ENCODE results near the gene SH3RF3.

SH3RF3 gene

DNA sequence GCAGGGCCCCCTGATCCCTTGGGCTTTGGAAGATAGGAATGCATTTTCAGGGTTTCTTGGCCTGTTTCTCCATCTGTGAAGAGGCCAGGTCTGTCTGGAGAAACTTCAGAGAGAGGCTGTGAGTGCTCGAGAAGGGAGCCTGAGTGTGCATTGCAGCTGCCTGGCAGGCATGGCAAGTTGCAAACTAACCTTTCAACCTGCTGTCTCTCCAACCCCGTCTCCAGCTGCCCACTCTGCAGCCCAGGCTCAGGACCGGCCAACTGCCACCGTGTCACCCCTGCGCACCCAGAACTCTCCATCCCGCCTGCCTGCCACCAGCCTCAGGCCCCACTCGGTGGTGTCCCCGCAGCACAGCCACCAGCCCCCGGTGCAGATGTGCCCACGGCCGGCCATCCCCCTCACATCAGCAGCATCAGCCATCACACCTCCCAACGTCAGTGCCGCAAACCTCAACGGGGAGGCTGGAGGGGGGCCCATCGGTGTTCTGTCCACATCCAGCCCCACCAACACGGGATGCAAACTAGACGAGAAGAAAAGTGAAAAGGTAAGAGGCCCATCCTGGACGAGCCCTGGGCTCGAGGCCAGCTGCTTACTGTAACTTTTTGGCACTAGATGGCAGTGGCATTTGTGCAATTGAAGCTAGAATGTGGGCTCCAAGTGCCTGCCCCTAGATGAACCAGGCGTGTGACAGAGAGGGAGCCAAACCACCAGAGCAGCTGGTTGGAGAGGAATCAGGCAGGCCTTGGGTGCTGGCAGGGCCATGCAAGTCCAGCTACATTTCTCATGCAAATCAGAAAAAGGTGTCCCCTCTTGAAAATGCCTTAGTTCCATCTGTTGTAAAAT lies 320.2 kb downstream of the SH3RF3 start:
- no peak for DNase-seq (ENCODE audit: extremely low read depth, insufficient read length)
- Histone ChIP-seq H3K4me3 (replicated peaks; ENCODE audit: low read depth, low read length) (no peak overlapping the region), H3K36me3 (ENCODE audit: control insufficient read depth, insufficient read depth, low read length) (no peaks in the 10 kb centered on the region), H3K27me3 (replicated peaks; ENCODE audit: control insufficient read depth, insufficient read depth, low read length) (no peaks in the 10 kb centered on the region)
- TF ChIP-seq, protein P1, sequence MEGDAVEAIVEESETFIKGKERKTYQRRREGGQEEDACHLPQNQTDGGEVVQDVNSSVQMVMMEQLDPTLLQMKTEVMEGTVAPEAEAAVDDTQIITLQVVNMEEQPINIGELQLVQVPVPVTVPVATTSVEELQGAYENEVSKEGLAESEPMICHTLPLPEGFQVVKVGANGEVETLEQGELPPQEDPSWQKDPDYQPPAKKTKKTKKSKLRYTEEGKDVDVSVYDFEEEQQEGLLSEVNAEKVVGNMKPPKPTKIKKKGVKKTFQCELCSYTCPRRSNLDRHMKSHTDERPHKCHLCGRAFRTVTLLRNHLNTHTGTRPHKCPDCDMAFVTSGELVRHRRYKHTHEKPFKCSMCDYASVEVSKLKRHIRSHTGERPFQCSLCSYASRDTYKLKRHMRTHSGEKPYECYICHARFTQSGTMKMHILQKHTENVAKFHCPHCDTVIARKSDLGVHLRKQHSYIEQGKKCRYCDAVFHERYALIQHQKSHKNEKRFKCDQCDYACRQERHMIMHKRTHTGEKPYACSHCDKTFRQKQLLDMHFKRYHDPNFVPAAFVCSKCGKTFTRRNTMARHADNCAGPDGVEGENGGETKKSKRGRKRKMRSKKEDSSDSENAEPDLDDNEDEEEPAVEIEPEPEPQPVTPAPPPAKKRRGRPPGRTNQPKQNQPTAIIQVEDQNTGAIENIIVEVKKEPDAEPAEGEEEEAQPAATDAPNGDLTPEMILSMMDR (IDR thresholded peaks at IDR 0.05; ENCODE audit: insufficient read depth, low read length, poor library complexity, severe bottlenecking): peak; percentile 21

DNA sequence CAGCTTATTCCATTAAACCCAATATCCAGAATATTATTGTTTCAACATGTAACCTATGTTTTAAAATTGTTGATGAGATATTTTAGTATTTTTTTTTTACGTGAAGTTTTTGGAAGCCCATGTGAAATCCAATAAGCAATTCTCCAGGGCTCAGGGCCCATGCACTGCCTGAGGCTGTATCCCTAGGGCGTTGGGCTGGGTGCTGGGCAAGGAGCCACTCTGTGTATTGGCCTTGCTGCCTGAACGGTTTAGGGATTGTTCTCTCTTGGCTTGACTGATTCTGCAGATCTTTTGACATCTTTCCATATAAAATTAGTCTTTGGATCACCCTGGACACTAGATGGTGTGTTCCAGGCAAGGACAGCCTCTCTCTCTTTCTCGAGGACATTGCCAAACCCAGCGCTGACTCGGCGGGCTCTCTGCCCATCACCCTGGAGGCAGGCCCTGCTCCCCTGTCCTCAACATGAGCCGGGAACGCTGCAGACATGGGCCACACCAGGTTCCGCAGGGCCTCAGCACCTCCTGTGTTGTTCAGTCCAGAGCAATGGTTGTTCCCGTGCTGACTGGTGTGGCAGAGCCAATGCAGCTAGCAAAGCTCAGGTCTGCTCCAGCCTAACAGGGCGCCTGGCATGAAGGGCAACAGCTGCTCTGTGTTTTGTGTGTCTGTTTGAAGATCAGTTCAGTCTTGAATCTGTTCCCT lies 321.7 kb downstream of the SH3RF3 start:
- Histone ChIP-seq H3K27me3 (replicated peaks; ENCODE audit: control insufficient read depth, insufficient read depth, low read length) (no peaks in the 10 kb centered on the region), H3K36me3 (ENCODE audit: control insufficient read depth, insufficient read depth, low read length) (no peaks in the 10 kb centered on the region)
- TF ChIP-seq, protein P1 (IDR thresholded peaks at IDR 0.05; ENCODE audit: insufficient read depth, low read length, poor library complexity, severe bottlenecking): no peak

DNA sequence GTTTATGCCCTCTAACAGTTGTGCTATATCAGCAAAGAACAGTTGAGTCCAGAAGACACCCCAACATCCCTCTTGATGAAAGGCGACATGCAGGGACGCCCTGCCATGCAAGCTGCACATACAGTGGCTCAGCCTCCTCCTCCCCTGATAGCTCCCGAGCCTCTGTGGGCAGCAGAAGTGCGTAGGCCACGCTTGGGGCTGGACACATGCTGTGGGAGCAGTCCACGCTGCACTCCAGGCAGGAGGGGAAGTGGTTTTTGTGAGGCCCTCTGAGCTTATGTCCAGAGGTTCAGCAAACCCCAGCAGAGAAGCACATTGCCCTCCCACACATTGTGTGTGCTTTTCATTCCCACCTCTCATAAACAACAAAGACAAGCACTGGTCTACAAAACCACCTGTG lies 322.7 kb downstream of the SH3RF3 start:
- TF ChIP-seq, protein P1 (IDR thresholded peaks at IDR 0.05; ENCODE audit: insufficient read depth, low read length, poor library complexity, severe bottlenecking): no peak
- DNase-seq (ENCODE audit: extremely low read depth, insufficient read length): no peak
- no peak overlapping the region for H3K4me3 ChIP-seq (replicated peaks; ENCODE audit: low read depth, low read length)

More for the DNA sequence above, 321.7 kb downstream of the SH3RF3 start:
- DNase-seq (ENCODE audit: extremely low read depth, insufficient read length): no peak
- H3K4me3 ChIP-seq (replicated peaks; ENCODE audit: low read depth, low read length): no peak overlapping the region

DNA sequence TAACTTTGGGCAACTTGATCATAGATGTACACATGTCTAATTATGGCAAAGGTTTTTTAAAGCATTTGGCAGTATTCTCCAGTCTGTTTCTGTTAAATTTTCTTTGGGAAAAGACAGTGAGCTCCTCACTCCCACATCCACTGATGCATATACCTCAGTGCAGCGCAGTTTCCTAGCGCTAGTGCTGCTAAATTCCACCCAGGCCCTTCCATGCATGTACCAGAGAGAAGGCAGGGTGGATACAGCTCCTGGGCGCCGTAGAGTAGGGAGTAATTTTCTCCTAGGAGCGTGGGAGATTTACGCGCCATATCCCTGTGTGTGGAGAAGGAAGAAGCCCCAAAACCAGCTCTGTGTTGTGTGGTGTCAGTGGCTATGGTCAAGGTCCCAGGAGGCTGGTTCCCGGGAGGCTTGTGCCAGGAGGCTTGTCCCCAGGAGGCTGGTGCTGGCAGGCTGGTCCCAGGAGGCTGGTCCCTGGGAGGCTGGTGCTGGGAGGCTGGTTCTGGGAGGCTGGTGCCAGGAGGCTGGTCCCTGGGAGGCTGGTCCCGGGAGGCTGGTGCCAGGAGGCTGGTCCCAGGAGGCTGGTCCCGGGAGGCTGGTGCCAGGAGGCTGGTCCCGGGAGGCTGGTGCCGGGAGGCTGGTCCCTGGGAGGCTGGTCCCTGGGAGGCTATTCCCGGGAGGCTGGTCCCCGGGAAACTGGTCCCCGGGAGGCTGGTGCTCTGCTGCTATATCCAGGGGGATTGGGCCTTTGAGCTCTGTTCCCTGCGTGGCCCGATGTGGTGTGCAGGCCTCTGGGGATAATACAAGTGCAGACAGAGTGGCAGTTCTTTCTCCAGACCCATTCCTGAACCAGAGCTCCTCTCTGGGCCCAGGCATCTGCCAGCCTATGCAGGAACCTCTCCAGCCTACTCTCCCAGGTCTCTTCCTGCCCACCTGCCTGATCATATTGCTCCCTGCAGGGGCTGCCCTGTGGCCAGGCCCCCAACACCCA lies 323.6 kb downstream of the SH3RF3 start:
- H3K27me3 ChIP-seq (replicated peaks; ENCODE audit: control insufficient read depth, insufficient read depth, low read length): no peaks in the 10 kb centered on the region
- no peak overlapping the region for H3K4me3 ChIP-seq (replicated peaks; ENCODE audit: low read depth, low read length)
- no peaks in the 10 kb centered on the region for H3K36me3 ChIP-seq (ENCODE audit: control insufficient read depth, insufficient read depth, low read length)
- TF ChIP-seq, protein P1 (IDR thresholded peaks at IDR 0.05; ENCODE audit: insufficient read depth, low read length, poor library complexity, severe bottlenecking): no peak
- DNase-seq (ENCODE audit: extremely low read depth, insufficient read length): no peak

More for the DNA sequence above, 322.7 kb downstream of the SH3RF3 start:
- Histone ChIP-seq H3K27me3 (replicated peaks; ENCODE audit: control insufficient read depth, insufficient read depth, low read length) (no peaks in the 10 kb centered on the region), H3K36me3 (ENCODE audit: control insufficient read depth, insufficient read depth, low read length) (no peaks in the 10 kb centered on the region)

DNA sequence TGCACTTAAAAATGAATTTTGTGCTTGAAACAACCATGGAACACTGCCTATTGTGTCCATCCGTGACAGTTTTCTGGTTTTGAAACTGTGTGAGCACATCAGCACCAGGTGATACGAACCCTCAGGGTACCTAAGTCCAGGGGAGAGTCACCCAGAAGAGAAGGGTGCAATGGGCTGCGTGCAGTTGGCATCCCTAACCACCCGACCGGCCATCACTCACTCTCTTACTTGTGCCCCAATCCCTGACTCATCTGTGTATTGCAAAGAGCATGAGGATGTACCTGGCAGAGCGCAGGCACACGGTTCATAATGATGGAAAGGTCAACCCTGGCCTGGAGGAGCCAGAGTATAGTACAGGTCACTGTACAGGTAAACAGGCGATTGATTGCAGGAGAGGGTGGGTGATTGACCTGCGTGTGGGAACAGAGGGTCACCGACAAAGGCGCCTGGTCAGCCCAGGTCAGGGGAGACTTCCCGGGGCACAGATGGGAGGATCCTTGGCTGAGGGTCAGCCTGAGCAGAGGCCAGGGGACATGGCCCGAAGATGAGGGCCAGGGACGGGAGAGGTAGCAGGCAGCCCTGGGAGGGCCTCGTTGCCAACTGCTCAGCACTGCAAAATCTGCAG lies 324.5 kb downstream of the SH3RF3 start:
- Histone ChIP-seq H3K36me3 (ENCODE audit: control insufficient read depth, insufficient read depth, low read length) (no peaks in the 10 kb centered on the region), H3K4me3 (replicated peaks; ENCODE audit: low read depth, low read length) (no peak overlapping the region), H3K27me3 (replicated peaks; ENCODE audit: control insufficient read depth, insufficient read depth, low read length) (no peaks in the 10 kb centered on the region)
- TF ChIP-seq, protein P1 (IDR thresholded peaks at IDR 0.05; ENCODE audit: insufficient read depth, low read length, poor library complexity, severe bottlenecking): no peak
- DNase-seq (ENCODE audit: extremely low read depth, insufficient read length): no peak
